ENCODE data around the gene SCUBE1. TPM values are rescaled to one million over a fixed set of nuclear protein-coding genes. Genes with fewer than 3 reads are reported as not detected.
A peak's percentile ranks its signal among the peaks of the same experiment; 100 is the strongest.

SCUBE1 gene
- total and polyA plus RNA-seq, 3 donors from 2014 or later = 11.0 to 28.9 (median 23.5) TPM

- Histone ChIP-seq H3K9me3 (no peaks in the 10 kb centered on the region), H3K27me3 (no peaks in the 10 kb centered on the region), H3K27ac (no peak overlapping the region), H3K36me3 (ENCODE audit: low read depth, missing control alignments) (no peaks in the 10 kb centered on the region), H3K4me3 (no peak overlapping the region), H3K4me1 (peaks cover 8% of the 10 kb centered on the region)
- DNase-seq = no peak
- 96% methylated on average over 3 of the region's 3 CpGs for WGBS, 2 donors
- no peak for TF ChIP-seq POLR2A (IDR thresholded peaks at IDR 0.05)
- no peak for TF ChIP-seq CTCF (IDR thresholded peaks at IDR 0.05)
- intact Hi-C loops (cut with DNase I; ENCODE audit: low total_unique reads) = no loop called here
Observed at GRCh38 chr22:43390166-43390565, 47.0 kb upstream of the SCUBE1 start.

GRCh38 chr22:43389227-43389836 is 46.2 kb upstream of the SCUBE1 start:
- no peak overlapping the region for H3K27ac ChIP-seq
- H3K4me3 ChIP-seq = no peak overlapping the region
- 84 to 85% methylated on average over 8 of the region's 8 CpGs for WGBS, 2 donors
- intact Hi-C loops (cut with DNase I; ENCODE audit: low total_unique reads) = loop anchor here (10.0 kb wide), 2 partner anchors 115 to 155 kb away; no protein-coding TSS in a partner anchor
- DNase-seq = no peak
- no peaks in the 10 kb centered on the region for H3K27me3 ChIP-seq
- no peak for TF ChIP-seq CTCF (IDR thresholded peaks at IDR 0.05)
- TF ChIP-seq POLR2A (IDR thresholded peaks at IDR 0.05) = no peak
- H3K9me3 ChIP-seq = no peaks in the 10 kb centered on the region
- peaks cover 8% of the 10 kb centered on the region for H3K4me1 ChIP-seq
- no peaks in the 10 kb centered on the region for H3K36me3 ChIP-seq (ENCODE audit: low read depth, missing control alignments)

GRCh38 chr22:43388420-43388851 is 45.3 kb upstream of the SCUBE1 start:
- H3K36me3 ChIP-seq (ENCODE audit: low read depth, missing control alignments) = no peaks in the 10 kb centered on the region
- H3K4me1 ChIP-seq = peaks cover 8% of the 10 kb centered on the region
- H3K27me3 ChIP-seq = no peaks in the 10 kb centered on the region
- TF ChIP-seq POLR2A (IDR thresholded peaks at IDR 0.05) (no peak), CTCF (IDR thresholded peaks at IDR 0.05) (peak; percentile 94 to 99 (median 95))
- 7% methylated on average over 13 to 17 of the region's 17 CpGs for WGBS, 2 donors
- H3K9me3 ChIP-seq = no peaks in the 10 kb centered on the region
- peak; percentile 90 for DNase-seq
- intact Hi-C loops (cut with DNase I; ENCODE audit: low total_unique reads) = loop anchor here (10.0 kb wide), 2 partner anchors 114 to 154 kb away; no protein-coding TSS in a partner anchor
- no peak overlapping the region for H3K4me3 ChIP-seq
- no peak overlapping the region for H3K27ac ChIP-seq

GRCh38 chr22:43387815-43388214 is 44.6 kb upstream of the SCUBE1 start:
- no peaks in the 10 kb centered on the region for H3K36me3 ChIP-seq (ENCODE audit: low read depth, missing control alignments)
- H3K27me3 ChIP-seq = no peaks in the 10 kb centered on the region
- no peak for TF ChIP-seq CTCF (IDR thresholded peaks at IDR 0.05)
- no peak for DNase-seq
- intact Hi-C loops (cut with DNase I; ENCODE audit: low total_unique reads) = loop anchor here (10.0 kb wide), 2 partner anchors 113 to 153 kb away; no protein-coding TSS in a partner anchor
- 51 to 54% methylated on average over 7 of the region's 7 CpGs for WGBS, 2 donors
- H3K9me3 ChIP-seq = no peaks in the 10 kb centered on the region
- no peak overlapping the region for H3K27ac ChIP-seq
- H3K4me3 ChIP-seq = no peak overlapping the region
- peaks cover 8% of the 10 kb centered on the region for H3K4me1 ChIP-seq
